HL-60 (cell line): ENCODE data around the gene DIP2C.

Experiments
- DNase-seq, 2 experiments: peaks; one replicate each; pipeline ENCODE4 v3.0.0-alpha.2; 2010 to 2020; ENCODE audit warnings: low read depth in 1 of 2, low spot score in 1 of 2
- H3K27ac ChIP-seq: fragments of 250-450 bp; sonication (Bioruptor Pico); replicated peaks from 2 replicates; pipeline ENCODE4 v1.5.1; 2020; ENCODE audit warnings: mild to moderate bottlenecking, moderate library complexity
- H3K27me3 ChIP-seq: fragments of 250-450 bp; sonication (Bioruptor Pico); 2 replicates; pipeline ENCODE4 v1.5.1; 2021; ENCODE audit warnings: mild to moderate bottlenecking, moderate library complexity; ENCODE audit not compliant: insufficient read depth, poor library complexity, severe bottlenecking
- H3K4me3 ChIP-seq: replicated peaks from 2 replicates; pipeline ENCODE4 v1.5.1; 2011; ENCODE audit warnings: mild to moderate bottlenecking, control low read depth, low read length; ENCODE audit not compliant: insufficient read depth
- GABPA ChIP-seq: IDR thresholded peaks from 2 replicates; pipeline ENCODE4 v1.6.1; 2012; ENCODE audit warnings: low read depth
- POLR2AphosphoS5 ChIP-seq: IDR thresholded peaks from 2 replicates; pipeline ENCODE4 v1.6.1; 2012; ENCODE audit warnings: low read depth
- SPI1 ChIP-seq: IDR thresholded peaks from 2 replicates; pipeline ENCODE4 v1.6.1; 2012; ENCODE audit warnings: low read depth, mild to moderate bottlenecking, borderline replicate concordance
- TF ChIP-seq, protein P1 (sequence below): IDR thresholded peaks from 2 replicates; pipeline ENCODE4 v1.6.1; 2012; ENCODE audit warnings: low read depth; ENCODE audit not compliant: insufficient replicate concordance
- TF ChIP-seq, protein P2 (sequence below): IDR thresholded peaks from one replicate; pipeline ENCODE4 v1.5.1; 2011; ENCODE audit warnings: low read length, control low read depth, inconsistent platforms; ENCODE audit not compliant: insufficient read depth

Gene DIP2C

DNA sequence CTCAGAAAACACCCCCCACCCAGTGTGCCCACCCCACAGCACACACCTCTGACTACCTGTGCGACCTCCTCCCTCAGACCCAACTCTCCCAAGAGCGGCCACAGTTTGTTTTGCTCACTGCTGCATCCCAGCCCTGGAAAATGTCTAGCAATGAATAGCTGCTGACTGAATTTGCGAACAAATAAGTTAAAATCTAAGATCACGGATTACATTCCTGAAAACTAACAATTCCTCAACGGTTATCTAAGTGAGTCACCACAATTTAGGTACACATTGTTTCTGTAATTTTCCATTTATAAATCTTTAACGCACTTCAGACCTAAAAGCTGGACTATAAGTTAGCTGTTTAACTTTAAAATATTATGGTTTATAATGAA is 319.0 kb downstream of the DIP2C start:
- TF ChIP-seq GABPA (no peak), POLR2AphosphoS5 (no peak), SPI1 (no peak)
- TF ChIP-seq, protein P1, sequence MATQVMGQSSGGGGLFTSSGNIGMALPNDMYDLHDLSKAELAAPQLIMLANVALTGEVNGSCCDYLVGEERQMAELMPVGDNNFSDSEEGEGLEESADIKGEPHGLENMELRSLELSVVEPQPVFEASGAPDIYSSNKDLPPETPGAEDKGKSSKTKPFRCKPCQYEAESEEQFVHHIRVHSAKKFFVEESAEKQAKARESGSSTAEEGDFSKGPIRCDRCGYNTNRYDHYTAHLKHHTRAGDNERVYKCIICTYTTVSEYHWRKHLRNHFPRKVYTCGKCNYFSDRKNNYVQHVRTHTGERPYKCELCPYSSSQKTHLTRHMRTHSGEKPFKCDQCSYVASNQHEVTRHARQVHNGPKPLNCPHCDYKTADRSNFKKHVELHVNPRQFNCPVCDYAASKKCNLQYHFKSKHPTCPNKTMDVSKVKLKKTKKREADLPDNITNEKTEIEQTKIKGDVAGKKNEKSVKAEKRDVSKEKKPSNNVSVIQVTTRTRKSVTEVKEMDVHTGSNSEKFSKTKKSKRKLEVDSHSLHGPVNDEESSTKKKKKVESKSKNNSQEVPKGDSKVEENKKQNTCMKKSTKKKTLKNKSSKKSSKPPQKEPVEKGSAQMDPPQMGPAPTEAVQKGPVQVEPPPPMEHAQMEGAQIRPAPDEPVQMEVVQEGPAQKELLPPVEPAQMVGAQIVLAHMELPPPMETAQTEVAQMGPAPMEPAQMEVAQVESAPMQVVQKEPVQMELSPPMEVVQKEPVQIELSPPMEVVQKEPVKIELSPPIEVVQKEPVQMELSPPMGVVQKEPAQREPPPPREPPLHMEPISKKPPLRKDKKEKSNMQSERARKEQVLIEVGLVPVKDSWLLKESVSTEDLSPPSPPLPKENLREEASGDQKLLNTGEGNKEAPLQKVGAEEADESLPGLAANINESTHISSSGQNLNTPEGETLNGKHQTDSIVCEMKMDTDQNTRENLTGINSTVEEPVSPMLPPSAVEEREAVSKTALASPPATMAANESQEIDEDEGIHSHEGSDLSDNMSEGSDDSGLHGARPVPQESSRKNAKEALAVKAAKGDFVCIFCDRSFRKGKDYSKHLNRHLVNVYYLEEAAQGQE: no peak
- TF ChIP-seq, protein P2, sequence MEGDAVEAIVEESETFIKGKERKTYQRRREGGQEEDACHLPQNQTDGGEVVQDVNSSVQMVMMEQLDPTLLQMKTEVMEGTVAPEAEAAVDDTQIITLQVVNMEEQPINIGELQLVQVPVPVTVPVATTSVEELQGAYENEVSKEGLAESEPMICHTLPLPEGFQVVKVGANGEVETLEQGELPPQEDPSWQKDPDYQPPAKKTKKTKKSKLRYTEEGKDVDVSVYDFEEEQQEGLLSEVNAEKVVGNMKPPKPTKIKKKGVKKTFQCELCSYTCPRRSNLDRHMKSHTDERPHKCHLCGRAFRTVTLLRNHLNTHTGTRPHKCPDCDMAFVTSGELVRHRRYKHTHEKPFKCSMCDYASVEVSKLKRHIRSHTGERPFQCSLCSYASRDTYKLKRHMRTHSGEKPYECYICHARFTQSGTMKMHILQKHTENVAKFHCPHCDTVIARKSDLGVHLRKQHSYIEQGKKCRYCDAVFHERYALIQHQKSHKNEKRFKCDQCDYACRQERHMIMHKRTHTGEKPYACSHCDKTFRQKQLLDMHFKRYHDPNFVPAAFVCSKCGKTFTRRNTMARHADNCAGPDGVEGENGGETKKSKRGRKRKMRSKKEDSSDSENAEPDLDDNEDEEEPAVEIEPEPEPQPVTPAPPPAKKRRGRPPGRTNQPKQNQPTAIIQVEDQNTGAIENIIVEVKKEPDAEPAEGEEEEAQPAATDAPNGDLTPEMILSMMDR: no peak
- no peak overlapping the region for H3K4me3 ChIP-seq
- no peak for DNase-seq
- no peaks in the 10 kb centered on the region for H3K27me3 ChIP-seq
- no peak overlapping the region for H3K27ac ChIP-seq

DNA sequence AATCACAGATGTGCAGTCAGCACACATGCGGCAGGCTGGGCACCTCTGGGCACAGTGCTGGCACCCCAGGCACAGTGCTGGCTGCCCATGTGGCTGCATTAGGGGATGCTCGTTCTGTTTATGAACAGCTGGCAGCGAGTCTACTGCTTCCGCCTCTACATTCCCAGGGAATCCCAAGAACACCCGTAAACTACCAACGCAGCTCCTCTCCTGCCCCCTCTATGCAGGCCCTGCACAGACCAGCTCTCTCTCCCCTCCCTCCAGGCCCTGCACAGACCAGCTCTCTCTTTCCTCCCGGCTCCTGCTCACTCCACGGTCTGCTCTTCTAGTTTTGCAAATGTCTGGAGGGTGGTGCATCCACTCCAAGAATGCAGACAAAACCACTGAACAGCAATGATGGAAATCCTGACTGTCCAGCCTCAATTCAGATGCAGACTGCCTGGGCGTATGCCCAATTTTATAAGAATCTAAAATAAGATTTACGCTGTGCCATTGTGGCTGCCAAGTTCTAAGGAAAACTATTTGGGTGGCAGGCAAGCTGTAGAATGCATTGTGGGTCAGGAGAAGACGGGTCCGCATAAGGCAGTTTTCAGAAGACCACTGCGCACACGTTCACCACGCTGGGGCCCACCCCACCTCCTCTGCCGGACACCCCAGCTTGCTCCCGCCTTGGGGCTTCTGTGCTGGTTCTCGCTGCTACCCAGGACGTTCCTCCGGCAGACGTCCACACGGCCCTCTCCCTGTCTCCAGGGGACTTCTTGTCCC is 319.6 kb downstream of the DIP2C start:
- no peak overlapping the region for H3K4me3 ChIP-seq
- no peak for DNase-seq
- TF ChIP-seq, protein P1: no peak
- TF ChIP-seq GABPA: no peak
- TF ChIP-seq, protein P2: no peak
- TF ChIP-seq POLR2AphosphoS5: no peak
- no peak for TF ChIP-seq SPI1
- no peaks in the 10 kb centered on the region for H3K27me3 ChIP-seq
- H3K27ac ChIP-seq: no peak overlapping the region

DNA sequence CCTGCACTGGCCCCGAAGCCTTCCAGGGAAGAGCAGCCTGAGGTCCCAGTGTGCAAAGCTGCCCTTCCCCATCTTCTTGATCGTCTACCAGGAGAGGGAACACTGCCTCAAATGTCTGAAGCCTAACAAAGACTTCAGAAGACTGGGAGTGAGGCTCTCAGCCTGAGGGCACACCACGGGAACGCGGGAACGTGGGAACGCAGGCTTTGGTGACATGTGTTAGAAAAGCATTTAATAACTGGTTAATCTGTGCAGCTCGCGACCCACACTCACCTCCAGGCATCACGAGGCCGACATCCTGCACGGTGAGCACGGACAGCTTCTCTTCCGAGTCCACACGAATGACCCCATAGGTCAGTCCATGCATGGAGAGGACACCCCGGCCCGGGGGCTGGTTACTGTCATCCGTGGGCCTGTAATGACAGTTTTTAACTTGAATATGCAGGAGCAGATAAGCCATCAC is 320.2 kb downstream of the DIP2C start:
- H3K27me3 ChIP-seq: no peaks in the 10 kb centered on the region
- TF ChIP-seq, protein P1: no peak
- TF ChIP-seq, protein P2: no peak
- TF ChIP-seq POLR2AphosphoS5 (no peak), SPI1 (no peak), GABPA (no peak)
- no peak for DNase-seq
- no peak overlapping the region for H3K4me3 ChIP-seq
- H3K27ac ChIP-seq: no peak overlapping the region
